ENCODE data around the gene ITGA1.

The ITGA1 gene

GRCh38 chr5:52811067-52811749 lies 23.5 kb downstream of the ITGA1 start:
- no peak for TF ChIP-seq ZNF692 (tag by site-specific recombination; IDR thresholded peaks at IDR 0.05)
- ChIA-PET POLR2A (no interaction called here), CTCF (interaction anchor here (0.5 kb wide), 1 partner anchor 115 kb away, joined by 3 read pairs; no protein-coding TSS in a partner anchor)
- no peaks in the 10 kb centered on the region for H3K9me3 ChIP-seq (ENCODE audit: control insufficient read depth, insufficient read depth, low read depth, low read length)
- no peak overlapping the region for H3K4me3 ChIP-seq (ENCODE audit: low read depth, low read length)
- no peaks in the 10 kb centered on the region for H3K36me3 ChIP-seq (ENCODE audit: control insufficient read depth in 2 of 2, insufficient read depth in 1 of 2, low read length in 2 of 2)
- peaks cover 8% of the 10 kb centered on the region for H3K4me1 ChIP-seq (ENCODE audit: control insufficient read depth, insufficient read depth, low read length)
- no peak overlapping the region for H3K27ac ChIP-seq (ENCODE audit: extremely low read depth, low read depth, low read length)

GRCh38 chr5:52814352-52815148 lies 26.8 kb downstream of the ITGA1 start:
- no peaks in the 10 kb centered on the region for H3K36me3 ChIP-seq (ENCODE audit: control insufficient read depth in 2 of 2, insufficient read depth in 1 of 2, low read length in 2 of 2)
- 0 out of 2 replicates have a peak, but pooled peaks cover 5% of the 10 kb centered on the region for H3K4me1 ChIP-seq (ENCODE audit: control insufficient read depth, insufficient read depth, low read length)
- no peak overlapping the region for H3K27ac ChIP-seq (ENCODE audit: extremely low read depth, low read depth, low read length)
- no peak overlapping the region for H3K4me3 ChIP-seq (ENCODE audit: low read depth, low read length)
- no peaks in the 10 kb centered on the region for H3K9me3 ChIP-seq (ENCODE audit: control insufficient read depth, insufficient read depth, low read depth, low read length)
- CTCF ChIA-PET, result interaction anchor here (1.4 kb wide), 1 partner anchor 15 kb away, joined by 3 read pairs; no protein-coding TSS in a partner anchor
- TF ChIP-seq GLI4 (tag by site-specific recombination; IDR thresholded peaks at IDR 0.05), result no peak
- TF ChIP-seq SETDB1 (IDR thresholded peaks at IDR 0.05; ENCODE audit: insufficient read length, low read length), result no peak
- no peak for TF ChIP-seq ZNF146 (tag by site-specific recombination; IDR thresholded peaks at IDR 0.05)
- TF ChIP-seq ZNF624 (tag by site-specific recombination; IDR thresholded peaks at IDR 0.05), result no peak
- no peak for TF ChIP-seq ZNF354C (tag by site-specific recombination; IDR thresholded peaks at IDR 0.05; ENCODE audit: borderline replicate concordance, low read depth)
- TF ChIP-seq ZNF24 (tag by site-specific recombination; IDR thresholded peaks at IDR 0.05), result no peak
- TF ChIP-seq ZNF184 (tag by site-specific recombination; IDR thresholded peaks at IDR 0.05), result no peak
- no peak for TF ChIP-seq ZNF677 (tag by site-specific recombination; IDR thresholded peaks at IDR 0.05)
- no peak for TF ChIP-seq ZNF121 (tag by site-specific recombination; IDR thresholded peaks at IDR 0.05)
- TF ChIP-seq ZNF792 (tag by site-specific recombination; IDR thresholded peaks at IDR 0.05), result no peak
- no peak for TF ChIP-seq ZBTB6 (tag by site-specific recombination; IDR thresholded peaks at IDR 0.05)
- no peak for TF ChIP-seq ZNF404 (tag by site-specific recombination; IDR thresholded peaks at IDR 0.05)
- TF ChIP-seq ZNF366 (tag by site-specific recombination; conservative IDR thresholded peaks at IDR 0.05), result no peak
- TF ChIP-seq ZNF280C (tag by site-specific recombination; IDR thresholded peaks at IDR 0.05), result no peak
- no peak for TF ChIP-seq ZNF114 (tag by site-specific recombination; IDR thresholded peaks at IDR 0.05)
- no peak for TF ChIP-seq FEZF1 (tag by site-specific recombination; IDR thresholded peaks at IDR 0.05)
- no peak for TF ChIP-seq ZNF341 (tag by site-specific recombination; IDR thresholded peaks at IDR 0.05; ENCODE audit: low read depth)
- no peak for TF ChIP-seq GFI1B (tag by site-specific recombination; IDR thresholded peaks at IDR 0.05)
- no peak for TF ChIP-seq ZNF776 (tag by site-specific recombination; IDR thresholded peaks at IDR 0.05; ENCODE audit: borderline replicate concordance)
- POLR2A ChIA-PET, result interaction anchor here (1.7 kb wide), 1 partner anchor 9 kb away, joined by 3 read pairs; no protein-coding TSS in a partner anchor
